Eye (tissue), 1 donor: ENCODE measurements around the gene MPHOSPH9.
"Not testable (repeated sequence)": the region's sequence is repeated elsewhere in the genome, so short reads cannot be mapped to it uniquely, and the experiment has no call there.

Experiments
- DNase-seq: peaks from one replicate; pipeline ENCODE4 v3.0.0-alpha.2; 2015

Gene MPHOSPH9

GRCh38 chr12:123260081-123260480 is 27.1 kb upstream of the MPHOSPH9 start:
- DNase-seq: no peak

DNA sequence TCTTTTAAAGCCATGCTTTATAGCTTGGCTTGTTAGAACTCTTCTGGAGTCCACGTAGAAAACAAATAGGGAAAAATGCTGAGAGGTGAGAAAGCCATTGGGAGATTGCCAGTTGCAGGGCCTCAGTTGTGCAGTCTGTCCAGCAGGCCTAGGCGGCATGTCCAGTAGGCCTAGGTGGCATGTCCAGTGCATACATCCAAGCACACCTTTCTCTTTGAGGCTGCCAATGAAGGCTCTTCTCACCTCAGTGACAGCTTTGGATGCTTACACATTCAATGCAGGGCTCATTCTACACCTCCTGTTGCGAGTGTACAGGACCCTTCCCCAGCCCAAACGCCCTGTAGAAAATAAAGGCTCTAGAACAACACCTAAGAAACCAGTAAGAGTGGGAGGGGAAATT is 25.7 kb upstream of the MPHOSPH9 start:
- DNase-seq: no peak

- DNase-seq: no peak
Measured at GRCh38 chr12:123254853-123255446, 22.0 kb upstream of the MPHOSPH9 start.

DNA sequence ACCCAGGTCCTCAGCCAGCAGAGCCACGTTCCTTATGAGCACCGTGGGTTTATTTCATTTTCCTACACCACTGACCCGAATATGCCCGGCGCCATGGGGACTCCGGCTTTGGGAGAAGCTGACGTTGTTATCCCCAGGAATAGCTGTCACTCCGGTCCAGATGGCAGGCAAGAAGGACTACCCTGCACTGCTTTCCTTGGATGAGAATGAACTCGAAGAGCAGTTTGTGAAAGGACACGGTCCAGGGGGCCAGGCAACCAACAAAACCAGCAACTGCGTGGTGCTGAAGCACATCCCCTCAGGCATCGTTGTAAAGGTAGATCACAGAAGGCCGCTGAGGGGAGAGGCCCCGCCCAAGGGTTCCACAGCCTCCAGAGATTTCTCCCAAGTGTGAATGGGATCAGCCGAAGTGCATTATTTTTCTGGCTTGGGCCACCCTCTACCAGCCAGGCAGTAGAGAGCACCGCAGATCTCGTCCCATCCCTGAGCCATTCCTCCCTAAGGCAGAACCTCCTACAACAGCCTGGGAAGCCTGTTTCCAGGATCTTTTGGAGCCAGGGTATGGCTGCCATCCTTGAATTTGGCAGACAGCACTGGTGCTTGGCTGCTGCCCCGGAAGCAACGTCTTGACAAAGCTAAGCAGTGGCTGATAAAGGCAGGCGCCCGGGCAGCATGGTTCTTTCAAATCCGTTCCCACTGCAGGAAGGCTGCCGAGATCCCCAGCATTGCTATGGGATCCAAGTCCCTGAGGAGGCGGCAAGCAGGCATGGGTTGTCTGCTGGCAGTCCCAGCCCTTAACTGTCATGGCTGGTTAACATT is 20.9 kb upstream of the MPHOSPH9 start:
- DNase-seq: no peak

DNA sequence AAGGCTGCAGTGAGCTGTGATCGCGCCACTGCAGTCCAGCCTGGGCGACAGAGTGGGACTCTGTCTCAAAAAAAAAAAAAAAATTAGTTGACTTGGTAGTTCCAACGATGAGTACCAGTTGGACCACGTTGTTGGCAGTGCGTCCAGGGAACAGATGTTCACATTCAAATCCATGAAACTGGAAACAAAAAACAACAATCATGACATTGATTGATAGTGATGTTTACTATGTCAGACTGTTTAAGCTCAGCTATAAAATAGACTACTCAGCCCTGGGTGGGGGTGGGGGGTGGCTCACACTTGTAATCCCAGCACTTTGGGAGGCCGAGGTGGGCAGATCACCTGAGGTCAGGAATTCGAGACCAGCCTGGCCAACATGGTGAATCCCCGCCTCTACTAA is 19.4 kb upstream of the MPHOSPH9 start:
- DNase-seq: not testable (repeated sequence)

DNA sequence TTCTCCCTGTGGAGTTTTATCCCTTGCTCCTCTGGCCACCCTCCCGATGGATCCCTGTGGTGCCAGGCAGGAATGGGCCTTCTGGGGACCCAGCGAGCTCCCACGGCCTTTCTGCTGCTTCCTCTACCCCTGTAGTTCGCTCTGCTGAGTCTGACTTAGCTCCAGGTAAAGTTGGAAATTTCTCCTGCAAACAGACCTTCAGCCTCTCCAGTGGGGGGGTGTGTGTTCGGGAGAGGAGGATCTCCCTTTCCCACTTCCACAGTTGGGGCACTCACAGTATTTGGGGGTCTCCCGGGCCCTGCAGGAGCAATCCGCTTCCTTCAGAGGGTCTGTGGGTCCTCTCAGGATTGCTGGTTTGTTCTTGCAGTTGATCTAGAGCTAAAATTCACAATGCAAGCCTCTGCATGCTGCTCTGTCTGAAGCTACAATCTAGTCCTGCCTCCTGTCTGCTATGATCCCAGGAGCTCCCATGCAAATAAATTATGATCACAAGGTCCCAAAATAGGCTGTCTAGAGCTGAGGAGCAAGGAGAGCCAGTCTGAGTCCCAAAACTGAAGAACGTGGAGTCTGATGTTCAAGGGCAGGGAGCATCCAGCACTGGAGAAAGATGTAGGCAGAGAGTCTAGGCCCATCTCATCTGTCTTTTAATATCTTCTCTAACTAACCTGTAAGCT is 18.6 kb upstream of the MPHOSPH9 start:
- no peak for DNase-seq

GRCh38 chr12:123250471-123251383 is 17.8 kb upstream of the MPHOSPH9 start:
- no peak for DNase-seq

- DNase-seq: not testable (repeated sequence)
Measured at GRCh38 chr12:123248996-123249741, 16.2 kb upstream of the MPHOSPH9 start.

GRCh38 chr12:123248129-123248528 is 15.2 kb upstream of the MPHOSPH9 start:
- not testable (repeated sequence) for DNase-seq

DNA sequence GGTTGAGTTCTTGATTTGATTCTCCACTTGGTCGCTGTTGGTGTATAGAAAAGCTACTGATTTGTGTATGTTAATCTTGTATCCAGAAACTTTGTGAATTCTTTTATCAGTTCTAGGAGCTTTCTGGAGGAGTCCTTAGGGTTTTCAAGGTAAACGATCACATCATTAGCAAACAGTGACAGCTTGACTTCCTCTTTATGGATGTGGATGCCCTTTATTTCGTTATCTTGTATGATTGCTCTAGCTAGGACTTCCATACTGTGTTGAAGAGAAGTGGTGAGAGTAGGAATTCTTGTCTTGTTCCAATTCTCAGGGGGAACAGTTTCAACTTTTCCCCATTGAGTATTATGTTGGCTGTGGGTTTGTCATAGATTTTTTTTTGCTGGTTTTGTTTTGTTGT is 12.7 kb upstream of the MPHOSPH9 start:
- DNase-seq: no peak

GRCh38 chr12:123243671-123244262 is 10.8 kb upstream of the MPHOSPH9 start:
- DNase-seq: no peak

- DNase-seq: no peak
Measured at GRCh38 chr12:123242116-123242904, 9.4 kb upstream of the MPHOSPH9 start.

DNA sequence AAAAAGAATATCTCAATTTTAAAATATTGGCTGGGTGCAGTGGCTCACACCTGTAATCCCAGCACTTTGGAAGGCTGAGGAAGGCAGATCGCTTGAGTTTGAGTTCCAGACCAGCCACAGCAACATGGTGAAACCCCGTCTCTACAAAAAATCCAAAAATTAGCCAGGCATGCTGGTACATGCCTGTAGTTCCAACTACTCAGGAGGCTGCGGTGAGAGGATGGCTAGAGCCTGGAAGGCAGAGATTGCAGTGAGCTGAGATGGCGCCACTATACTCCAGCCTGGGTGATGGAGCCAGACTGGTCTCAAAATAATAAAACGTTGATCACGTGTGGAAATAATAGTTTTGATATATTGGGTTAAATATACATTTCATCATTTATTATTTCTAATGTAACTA is 6.0 kb upstream of the MPHOSPH9 start:
- no peak for DNase-seq

DNA sequence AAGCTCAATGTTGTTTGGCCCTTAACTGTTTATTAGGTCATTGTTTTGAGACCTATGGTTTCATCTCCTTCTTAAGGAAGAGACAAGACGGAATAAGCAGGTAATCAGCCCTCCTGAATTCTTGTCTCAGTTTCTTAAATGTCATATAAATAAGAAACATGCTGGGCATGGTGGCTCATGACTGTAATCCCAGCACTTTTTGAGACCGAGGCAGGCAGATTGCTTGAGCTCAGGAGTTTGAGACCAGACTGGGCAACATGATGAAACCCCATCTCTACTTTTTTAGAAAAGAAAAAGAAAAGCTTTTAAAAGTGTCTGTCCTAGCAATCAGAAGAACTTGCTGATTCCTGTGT is 5.4 kb upstream of the MPHOSPH9 start:
- DNase-seq: no peak

- peak; percentile 81 for DNase-seq
Measured at GRCh38 chr12:123237646-123238329, 4.8 kb upstream of the MPHOSPH9 start.

DNA sequence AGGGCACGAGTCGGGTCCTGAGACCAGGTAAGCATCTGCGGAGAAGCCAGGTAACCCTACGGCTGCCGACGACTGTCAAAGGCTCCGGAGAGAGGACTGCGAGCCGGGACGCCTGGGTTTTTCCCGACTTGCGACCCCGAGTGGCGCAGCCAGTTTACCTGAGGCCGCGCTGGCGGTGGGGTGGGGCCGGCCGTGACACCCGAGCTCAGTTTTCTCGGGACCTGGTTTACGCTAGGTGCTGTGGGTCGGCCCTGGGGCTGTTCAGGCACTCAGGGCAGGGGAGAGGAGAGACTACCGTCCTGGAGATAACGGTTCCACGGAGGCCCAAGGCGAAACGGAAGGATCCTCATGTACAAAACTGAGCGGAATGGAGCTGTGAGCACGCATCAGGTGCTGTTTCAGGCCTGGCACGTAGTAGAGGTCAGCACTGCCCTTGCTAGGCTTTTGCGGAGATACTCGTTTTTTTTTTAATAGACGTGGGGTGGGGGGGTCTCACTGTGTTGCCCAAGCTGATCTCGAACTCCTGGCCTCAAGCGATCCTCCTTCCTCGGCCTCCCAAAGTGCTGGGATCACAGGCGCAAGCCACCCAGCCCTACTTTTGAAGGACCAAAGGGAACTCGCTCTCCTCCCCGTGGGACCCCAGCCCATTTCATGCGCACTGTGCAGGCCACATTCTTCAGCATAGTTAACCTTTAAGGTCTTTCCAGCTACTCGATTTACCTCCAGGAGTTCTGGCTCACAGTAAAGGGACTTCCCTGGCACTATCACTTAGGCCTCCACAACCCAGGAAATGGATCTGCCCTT is 766 bp upstream of the MPHOSPH9 start:
- DNase-seq: no peak

DNA sequence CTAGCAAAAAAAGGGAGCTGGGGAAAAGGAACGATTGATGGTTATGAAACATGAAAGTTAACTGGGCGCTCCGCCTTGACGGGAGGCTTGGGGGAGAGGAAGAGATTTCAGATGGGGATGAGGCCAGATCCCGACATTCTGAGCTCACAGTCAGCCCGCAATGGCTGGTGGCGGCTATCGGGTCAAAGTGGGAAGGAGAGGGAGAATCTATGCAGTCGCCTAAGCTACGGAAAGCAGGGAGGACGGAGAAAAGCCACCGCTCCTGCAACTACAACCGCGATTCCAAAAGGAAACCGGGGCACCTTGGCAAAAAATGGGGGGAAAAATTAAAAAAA is 502 bp downstream of the MPHOSPH9 start:
- DNase-seq: no peak

GRCh38 chr12:123231931-123232330 is 1.0 kb downstream of the MPHOSPH9 start:
- DNase-seq: no peak

GRCh38 chr12:123229051-123229450 is 3.9 kb downstream of the MPHOSPH9 start:
- no peak for DNase-seq
